T-helper 2 cell (primary cell): Measurements from ENCODE around the gene DIAPH2.
A peak's percentile ranks its signal among the peaks of the same experiment; 100 is the strongest.

Experiments used
- DNase-seq, 5 experiments: peaks; one replicate each; pipeline versions ENCODE4 v3.0.0 to v3.0.0-alpha.2; 2012 to 2022

DIAPH2 gene

GRCh38 chrX:97616883-97617530 is 932.4 kb downstream of the DIAPH2 start:
- peak in 1 of 5 experiments; percentile 2 for DNase-seq

- no peak for DNase-seq
Measured at GRCh38 chrX:97619499-97619898, 934.9 kb downstream of the DIAPH2 start.

- DNase-seq = no peak
Measured at GRCh38 chrX:97622111-97622510, 937.5 kb downstream of the DIAPH2 start.

- DNase-seq = no peak
Measured at GRCh38 chrX:97628326-97628725, 943.7 kb downstream of the DIAPH2 start.

GRCh38 chrX:97628807-97629596 is 944.4 kb downstream of the DIAPH2 start:
- no peak for DNase-seq

GRCh38 chrX:97629597-97629985 is 944.9 kb downstream of the DIAPH2 start:
- DNase-seq = no peak

- no peak for DNase-seq
Measured at GRCh38 chrX:97633798-97634197, 949.2 kb downstream of the DIAPH2 start.

GRCh38 chrX:97636473-97637140 is 952.0 kb downstream of the DIAPH2 start:
- DNase-seq = no peak

- no peak for DNase-seq
Measured at GRCh38 chrX:97637289-97637688, 952.6 kb downstream of the DIAPH2 start.

GRCh38 chrX:97638621-97639020 is 954.0 kb downstream of the DIAPH2 start:
- DNase-seq = no peak

- peak in 1 of 5 experiments; percentile 74 for DNase-seq
Measured at GRCh38 chrX:97639526-97639925, 954.9 kb downstream of the DIAPH2 start.
